ENCODE results near the gene DEPDC7.
"Not testable (repeated sequence)": the region's sequence is repeated elsewhere in the genome, so short reads cannot be mapped to it uniquely, and the experiment has no call there.

The DEPDC7 gene
- total RNA-seq = 0.24 to 1.0 reads per million in 2 donors

DNA sequence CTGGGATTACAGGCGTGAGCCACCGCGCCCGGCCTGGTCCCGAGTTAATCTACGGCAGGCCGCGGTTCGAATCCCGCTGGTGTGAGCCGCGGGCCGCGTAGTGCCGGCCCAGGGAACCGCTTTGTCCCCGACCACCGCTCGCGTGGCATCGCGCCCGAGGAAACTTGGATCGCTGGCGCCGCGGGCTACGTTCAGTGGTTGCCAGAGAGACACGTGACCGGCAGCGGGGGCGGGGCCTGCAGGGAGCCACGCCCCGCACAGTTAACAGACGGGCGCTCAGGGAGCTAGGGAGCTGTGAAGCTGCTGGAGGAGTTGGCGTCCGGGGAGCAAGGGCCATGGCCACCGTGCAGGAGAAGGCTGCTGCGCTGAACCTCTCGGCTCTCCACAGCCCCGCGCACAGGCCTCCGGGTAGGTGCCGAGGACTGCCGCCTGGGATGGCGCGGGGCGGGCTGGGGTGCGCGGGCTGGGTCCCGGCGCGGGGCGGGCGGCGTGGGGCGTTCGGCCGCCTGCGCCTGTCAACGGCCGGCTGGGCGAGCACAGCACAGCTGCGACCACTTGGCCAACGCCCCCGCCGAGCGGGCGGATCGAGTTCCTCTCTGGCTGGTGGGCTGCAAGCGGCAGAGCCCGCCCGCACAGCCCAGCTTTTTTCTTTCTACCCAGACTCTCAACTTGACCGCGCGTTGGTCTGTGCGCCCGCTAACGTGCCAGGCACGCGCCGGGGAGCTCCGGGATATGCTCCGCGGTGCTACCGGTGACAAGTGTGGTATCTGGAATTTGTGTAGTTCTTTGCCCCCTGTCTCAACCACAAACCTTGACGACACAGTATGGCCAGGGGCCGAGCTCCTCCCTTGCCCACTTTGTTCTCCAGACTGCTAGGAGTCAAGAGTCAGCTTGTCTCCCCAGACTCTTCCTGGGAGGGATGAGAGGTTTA, at the start of gene DEPDC7:
Gene DEPDC7 (plus strand): TSS at position 258 of the 931 bp plus-strand sequence. CDS start 78 bp downstream, at position 336.
- peak; percentile 64 for DNase-seq

DNA sequence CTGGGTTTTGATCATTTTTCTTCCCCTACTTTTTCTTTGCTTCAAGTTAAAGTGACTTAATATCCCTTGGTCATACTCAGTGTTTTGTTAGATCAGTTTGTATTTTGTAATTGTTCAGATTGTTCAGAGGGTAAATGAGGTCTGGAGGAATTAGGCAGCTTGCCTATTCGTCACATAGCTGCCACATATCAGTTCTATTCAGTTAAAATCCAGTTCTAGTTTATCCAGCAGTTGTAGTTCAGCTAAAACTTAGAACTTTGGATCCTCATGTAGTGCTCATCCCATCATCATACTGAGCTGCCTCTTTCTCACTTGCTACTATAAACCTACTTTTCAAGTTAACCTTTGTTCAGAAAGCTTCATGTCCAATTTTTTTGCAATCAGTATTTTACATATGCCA, 47.1 kb upstream of the DEPDC7 start:
- DNase-seq = no peak

DNA sequence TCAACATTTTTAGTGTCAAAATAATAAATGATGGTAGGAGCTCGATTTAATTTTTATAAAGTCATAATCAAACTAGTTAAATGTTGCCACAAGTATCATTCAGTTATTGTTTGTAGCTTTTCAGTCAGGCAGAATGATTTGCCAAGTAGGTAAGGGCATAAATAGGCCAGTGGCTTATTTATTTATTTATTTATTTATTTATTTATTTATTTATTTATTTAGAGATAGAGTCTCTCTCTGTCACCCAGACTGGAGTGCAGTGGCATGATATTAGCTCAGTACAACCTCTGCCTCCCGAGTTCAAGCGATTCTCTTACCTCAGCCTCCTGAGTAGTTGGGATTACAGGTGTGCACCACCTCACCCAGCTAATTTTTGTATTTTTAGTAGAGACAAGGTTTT, 43.4 kb upstream of the DEPDC7 start:
- not testable (repeated sequence) for DNase-seq

- no peak for DNase-seq
These were observed 42.9 kb upstream of the DEPDC7 start for GRCh38 chr11:32972781-32973180.

DNA sequence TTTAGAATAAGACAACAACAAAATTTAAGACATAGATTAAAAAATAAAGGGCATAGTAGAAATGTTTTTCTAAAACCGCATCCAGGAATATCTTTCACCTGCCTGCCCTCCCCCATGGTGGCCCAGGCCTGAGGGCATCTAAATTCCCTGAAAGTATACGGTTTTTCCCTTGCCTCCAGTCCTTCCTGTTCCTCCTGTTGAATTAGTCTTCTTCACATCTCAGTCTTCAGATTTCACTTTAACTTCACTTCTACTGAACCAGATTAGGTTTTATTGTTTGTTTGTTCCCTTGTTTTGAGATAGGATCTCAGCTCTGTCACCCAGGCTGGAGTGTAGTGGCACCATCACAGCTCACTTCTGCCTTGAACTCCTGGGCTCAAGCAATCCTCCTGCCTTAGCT, 33.1 kb upstream of the DEPDC7 start:
- DNase-seq = no peak

DNA sequence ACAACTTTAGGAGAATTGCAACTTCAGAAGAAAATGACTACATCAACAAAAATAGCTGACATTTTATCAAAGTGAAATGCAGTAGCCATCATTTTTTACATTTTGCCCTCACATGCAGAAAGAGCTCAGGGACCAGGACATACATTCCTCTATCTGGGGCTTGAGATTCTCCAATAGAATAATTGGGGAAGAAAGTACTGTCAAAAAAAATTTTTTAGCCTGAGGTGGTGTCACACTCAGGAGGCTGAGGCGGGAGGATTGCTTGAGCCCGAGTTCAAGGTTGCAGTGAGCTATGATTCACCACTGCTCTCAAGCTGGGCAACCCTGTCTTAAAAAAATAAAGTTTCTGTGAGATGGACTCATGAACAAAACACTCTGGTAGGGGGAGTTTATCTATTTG, 32.2 kb upstream of the DEPDC7 start:
- DNase-seq = no peak

GRCh38 chr11:32985600-32985999, 30.1 kb upstream of the DEPDC7 start:
- no peak for DNase-seq

GRCh38 chr11:32987851-32988250, 27.8 kb upstream of the DEPDC7 start:
- no peak for DNase-seq

DNA sequence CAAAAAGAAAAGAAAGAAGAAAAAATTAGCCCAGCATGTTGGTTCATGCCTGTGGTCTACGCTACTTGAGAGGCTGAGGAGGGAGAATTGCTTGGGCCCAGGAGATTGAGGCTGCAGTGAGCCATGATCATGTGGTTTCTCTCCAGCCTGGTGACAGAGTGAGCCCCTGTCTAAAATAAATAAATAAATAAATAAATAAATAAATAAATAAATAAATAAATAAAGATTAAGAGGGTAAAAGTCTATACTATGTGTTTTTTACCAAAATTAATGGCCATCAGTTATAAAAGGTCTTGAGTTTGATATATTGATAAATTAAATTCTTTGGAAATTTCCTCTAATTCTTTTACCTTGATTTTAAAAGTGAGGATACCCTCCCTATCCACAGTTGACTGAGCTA, 25.2 kb upstream of the DEPDC7 start:
- DNase-seq = no peak

- no peak for DNase-seq
These were observed 24.3 kb upstream of the DEPDC7 start for GRCh38 chr11:32991427-32991826.

- DNase-seq = no peak
These were observed 23.8 kb upstream of the DEPDC7 start for GRCh38 chr11:32991898-32992297.

DNA sequence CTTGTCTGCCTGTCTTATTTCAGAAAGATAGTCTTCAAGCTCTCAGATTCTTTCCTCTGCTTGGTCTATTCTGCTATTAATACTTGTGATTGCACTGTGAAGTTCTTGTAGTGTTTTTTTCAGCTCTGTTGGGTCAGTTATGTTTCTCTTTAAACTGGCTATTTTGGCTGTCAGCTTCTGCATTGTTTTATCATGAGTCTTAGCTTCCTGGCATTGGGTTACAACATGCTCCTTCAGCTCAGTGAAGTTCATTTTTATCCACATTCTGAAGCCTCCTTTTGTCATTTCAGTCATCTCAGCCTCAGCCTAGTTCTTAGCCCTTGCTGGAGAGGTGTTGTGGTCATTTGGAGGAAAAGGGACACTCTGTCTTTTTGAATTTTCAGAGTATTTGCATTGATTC, 15.5 kb upstream of the DEPDC7 start:
- no peak for DNase-seq

GRCh38 chr11:33001281-33001680, 14.4 kb upstream of the DEPDC7 start:
- no peak for DNase-seq

GRCh38 chr11:33001751-33002542, 13.7 kb upstream of the DEPDC7 start:
- no peak for DNase-seq

DNA sequence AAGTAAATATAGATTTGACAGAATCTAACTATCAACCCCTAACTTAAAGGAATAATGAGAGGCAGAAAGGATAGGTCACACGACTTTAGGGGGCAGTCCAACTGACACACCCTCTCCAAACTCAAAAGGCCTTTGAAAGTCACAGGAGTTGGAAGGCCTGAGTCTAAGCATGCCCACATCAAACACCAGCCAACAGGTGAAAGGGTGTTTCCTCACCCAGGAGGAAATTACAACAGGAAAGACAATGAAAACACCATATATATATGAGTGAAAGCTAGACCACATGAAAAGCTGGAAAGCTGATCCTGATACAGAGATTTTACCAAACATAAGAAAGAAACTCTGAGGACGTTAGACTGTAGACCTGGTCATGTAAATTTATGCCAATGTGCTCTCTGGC, 10.5 kb upstream of the DEPDC7 start:
- no peak for DNase-seq

- no peak for DNase-seq
These were observed 9.7 kb upstream of the DEPDC7 start for GRCh38 chr11:33006010-33006409.

DNA sequence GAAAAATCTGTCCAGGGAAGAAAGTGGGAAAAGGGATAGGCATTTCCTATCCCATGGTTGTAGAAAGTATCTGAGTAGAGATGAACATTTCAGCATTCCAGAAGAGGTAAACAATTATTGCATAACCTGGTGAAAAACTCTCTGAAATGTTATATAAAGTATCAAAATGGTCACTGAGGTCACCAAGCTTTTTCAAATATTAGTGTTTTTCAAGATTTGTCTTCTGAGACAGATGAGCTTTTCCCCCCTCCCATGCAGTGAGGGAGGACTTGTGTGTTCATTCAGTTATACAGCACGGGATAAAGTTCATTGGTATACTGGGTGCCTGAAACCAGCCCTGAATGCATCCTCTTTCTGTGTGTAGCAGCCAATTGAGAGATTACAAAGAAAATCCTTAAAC, 1.9 kb upstream of the DEPDC7 start:
- DNase-seq = no peak

DNA sequence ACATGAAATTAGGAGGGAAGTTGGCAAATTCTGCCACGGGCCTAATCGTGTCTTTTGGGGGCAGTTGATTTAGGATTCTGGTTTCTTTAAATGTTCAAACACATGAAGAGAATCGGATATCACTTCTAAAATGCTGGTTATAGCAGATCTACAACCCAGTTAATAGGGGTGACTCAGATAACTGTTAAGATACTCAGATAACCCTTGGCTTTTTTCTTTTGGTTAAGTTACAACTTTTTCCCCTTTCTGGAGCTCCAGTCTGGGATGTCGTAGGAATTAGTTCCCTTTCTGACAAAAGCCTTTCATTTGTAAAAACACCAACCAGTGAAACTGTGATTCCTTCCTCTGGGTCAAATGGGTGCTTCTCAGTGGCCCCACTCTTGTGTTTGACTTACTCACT, 976 bp downstream of the DEPDC7 start:
- DNase-seq = no peak

GRCh38 chr11:33017478-33017877, 1.8 kb downstream of the DEPDC7 start:
- no peak for DNase-seq

- DNase-seq = no peak
These were observed 2.3 kb downstream of the DEPDC7 start for GRCh38 chr11:33017965-33018364.

DNA sequence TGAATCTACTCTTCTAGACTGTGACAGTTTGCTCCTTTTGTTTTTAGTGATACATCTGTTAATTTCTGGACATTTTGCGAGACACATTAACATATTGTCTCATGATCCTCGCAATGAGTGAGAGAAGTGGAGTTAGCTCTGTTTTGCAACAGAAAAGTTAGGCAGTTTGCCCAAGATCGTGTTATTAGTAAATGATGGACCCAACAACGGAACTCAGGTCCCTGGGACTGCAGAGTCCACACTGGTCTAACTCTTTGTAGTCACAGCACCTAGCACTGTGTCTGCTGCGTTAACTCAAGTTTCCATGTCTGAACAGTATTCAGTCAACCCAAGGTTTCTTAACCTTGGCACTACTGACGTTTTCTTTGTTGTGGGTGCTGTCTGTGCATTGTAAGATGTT, 3.2 kb downstream of the DEPDC7 start:
- no peak for DNase-seq

DNA sequence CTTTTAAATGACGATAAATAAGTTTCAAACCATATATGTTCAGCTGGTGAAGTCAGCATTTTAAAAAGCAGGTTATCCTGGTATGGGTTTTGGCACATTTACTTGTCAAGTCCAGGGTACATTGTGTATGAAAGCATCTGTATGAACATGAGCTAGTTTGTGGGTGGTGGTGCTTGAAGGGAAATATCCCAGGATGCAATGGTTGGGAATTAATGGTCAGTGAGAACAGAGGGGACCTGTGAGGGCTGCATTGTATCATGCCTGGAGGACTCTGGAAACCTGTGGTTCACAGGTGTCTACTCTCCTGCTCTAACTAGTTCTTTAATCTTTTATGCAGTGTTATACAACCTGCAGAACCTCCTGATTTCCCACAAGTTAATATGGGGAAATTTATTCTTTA, 5.8 kb downstream of the DEPDC7 start:
- no peak for DNase-seq

GRCh38 chr11:33021937-33022336, 6.3 kb downstream of the DEPDC7 start:
- no peak for DNase-seq

GRCh38 chr11:33025339-33025722, 9.7 kb downstream of the DEPDC7 start:
- DNase-seq = no peak

Data from T-helper 9 cell (primary cell).